VCaP (cell line): ENCODE measurements around the gene HBA1.
"Not testable (repeated sequence)": the region's sequence is repeated elsewhere in the genome, so short reads cannot be mapped to it uniquely, and the experiment has no call there.

Source experiments
- H3K27ac ChIP-seq: fragments of 450-650 bp; 2 replicates; pipeline ENCODE4 v1.5.1; 2017
- CTCF ChIP-seq: fragments of 450-650 bp; conservative IDR thresholded peaks from 2 replicates; pipeline ENCODE4 v1.5.1; 2017; ENCODE audit warnings: mild to moderate bottlenecking, moderate library complexity

The HBA1 gene

GRCh38 chr16:154217-155030 is 22.1 kb upstream of the HBA1 start:
- TF ChIP-seq CTCF = no peak
- peak overlapping the region; percentile 24; the same call in 1 of the 2 replicates for H3K27ac ChIP-seq

DNA sequence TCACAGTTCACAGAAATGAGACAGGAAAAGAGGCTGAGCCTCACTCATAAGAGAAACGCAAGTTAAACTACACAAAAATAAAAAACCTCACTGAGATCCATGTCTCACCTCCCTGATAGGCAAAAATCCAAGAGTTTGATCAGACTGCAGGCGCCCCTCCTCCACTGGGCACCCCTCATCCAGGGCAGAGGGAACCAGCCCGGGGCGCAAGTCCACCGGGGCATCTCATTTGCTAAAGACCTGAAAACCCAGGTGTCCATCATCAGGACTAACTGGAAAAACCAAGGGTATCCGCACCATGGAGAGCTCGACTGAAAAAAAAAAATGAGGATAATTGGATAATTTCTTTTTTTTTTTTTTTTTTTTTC is 21.5 kb upstream of the HBA1 start:
- no peak for TF ChIP-seq CTCF

GRCh38 chr16:159136-159849 is 17.2 kb upstream of the HBA1 start:
- no peak overlapping the region for H3K27ac ChIP-seq
- TF ChIP-seq CTCF = no peak

More for the DNA sequence above, 21.5 kb upstream of the HBA1 start:
- peak overlapping the region; percentile 24; the same call in 1 of the 2 replicates for H3K27ac ChIP-seq

GRCh38 chr16:160242-160641 is 16.2 kb upstream of the HBA1 start:
- H3K27ac ChIP-seq = not testable (repeated sequence)

DNA sequence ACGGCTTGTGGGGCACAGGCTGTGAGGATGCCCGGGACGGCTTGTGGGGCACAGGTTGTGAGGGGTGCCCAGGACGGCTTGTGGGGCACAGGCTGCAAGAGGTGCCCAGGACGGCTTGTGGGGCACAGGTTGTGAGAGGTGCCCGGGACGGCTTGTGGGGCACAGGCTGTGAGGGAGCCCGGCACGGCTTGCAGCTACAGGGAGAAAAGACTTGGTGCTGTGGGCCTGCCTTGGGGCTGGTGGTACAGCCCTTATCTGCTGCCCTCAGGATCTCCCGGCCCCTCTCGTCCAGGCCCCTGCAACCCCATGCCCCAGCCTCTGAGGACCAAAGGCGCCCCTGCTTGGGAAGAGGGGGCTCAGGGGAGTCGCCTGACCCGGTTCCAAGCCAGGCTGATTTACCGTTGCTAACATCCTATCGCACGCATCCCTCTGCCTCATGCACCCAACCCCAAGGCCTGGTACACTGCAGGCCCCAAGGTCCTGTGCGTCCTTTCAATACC is 15.7 kb upstream of the HBA1 start:
- TF ChIP-seq CTCF = no peak

DNA sequence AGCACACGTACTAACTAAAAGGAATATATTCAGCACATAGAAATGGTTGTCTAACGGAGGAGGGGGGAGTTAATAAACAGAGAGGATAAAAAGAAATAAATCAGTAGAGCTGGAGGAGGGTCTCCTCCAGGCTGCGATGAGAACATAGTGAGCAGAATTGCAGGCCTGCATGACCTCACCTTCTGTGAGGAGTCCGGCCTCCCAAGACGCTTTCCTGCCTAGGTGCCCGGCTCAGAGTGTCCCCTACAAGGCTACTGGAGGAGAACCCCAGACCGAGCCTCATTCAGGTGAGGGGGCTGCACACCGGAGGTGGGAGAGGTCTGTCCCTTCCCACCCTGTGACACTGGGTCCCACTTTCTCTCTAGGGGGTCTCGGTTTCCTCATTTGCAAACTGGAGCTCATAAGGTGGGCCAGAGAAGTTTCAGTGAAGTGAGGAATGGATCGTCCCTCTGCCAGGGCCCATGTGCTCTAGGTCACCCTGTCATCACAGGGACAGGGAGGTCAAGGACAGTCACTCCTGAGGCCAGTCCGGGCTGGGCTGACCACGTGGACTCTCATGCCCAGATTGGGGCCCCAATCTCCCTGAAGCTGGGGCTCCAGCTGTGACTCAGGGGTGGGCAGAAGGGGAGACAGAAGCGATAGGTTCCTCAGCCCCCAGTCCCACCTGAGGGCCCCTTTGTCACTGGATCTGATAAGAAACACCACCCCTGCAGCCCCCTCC is 14.0 kb upstream of the HBA1 start:
- H3K27ac ChIP-seq = no peak overlapping the region
- TF ChIP-seq CTCF = no peak

More for the DNA sequence above, 15.7 kb upstream of the HBA1 start:
- H3K27ac ChIP-seq = no peak overlapping the region

DNA sequence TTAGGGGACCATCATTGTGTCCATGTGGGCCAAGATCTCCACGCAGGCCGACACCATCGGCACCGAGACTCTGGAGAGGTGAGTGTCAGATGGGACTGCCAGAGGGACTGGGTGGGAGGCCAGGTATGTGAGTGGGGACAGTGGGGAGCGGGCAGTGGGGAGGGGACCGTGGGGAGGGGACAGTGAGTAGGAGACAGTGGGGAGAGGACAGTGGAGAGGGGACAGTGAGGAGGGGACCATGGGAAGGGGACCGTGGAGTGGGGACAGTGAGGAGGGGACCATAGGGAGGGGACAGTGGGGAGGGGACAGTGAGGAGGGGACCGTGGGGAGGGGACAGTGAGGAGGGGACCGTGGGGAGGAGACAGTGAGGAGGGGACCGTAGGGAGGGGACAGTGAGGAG is 13.3 kb upstream of the HBA1 start:
- not testable (repeated sequence) for H3K27ac ChIP-seq

DNA sequence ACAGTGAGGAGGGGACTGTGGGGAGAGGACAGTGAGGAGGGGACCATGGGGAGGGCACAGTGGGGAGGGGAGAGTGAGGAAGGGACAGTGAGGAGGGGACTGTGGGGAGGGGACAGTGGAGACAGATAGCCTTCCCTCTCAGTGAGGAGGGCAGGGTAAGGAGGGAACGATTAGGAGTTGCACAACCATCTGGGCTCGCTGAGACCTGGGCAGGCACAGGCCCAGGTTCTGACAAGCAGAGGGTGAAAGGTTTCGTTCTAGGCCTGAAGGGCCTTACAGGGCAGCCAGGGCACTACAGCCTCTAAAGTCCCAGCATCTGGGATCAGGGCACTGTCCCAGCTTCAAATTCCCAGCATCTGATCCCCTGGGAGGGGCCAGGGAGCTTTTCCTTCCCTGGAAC is 12.8 kb upstream of the HBA1 start:
- H3K27ac ChIP-seq = not testable (repeated sequence)

- not testable (repeated sequence) for H3K27ac ChIP-seq
Measured at GRCh38 chr16:164134-164823, 12.2 kb upstream of the HBA1 start.
